HEK293 (cell line): ENCODE measurements around the gene IFNG.

Source experiments
- CTCF ChIA-PET: fragments of 350-600 bp; formaldehyde crosslinking; extraction: SDS; loops from one replicate; lab custom pipeline; 2021; ENCODE audit warnings: antibody characterized with exemption; lab: Yijun Ruan, JAX
- POLR2A ChIA-PET: fragments of 300-600 bp; formaldehyde crosslinking; extraction: SDS; loops from one replicate; lab custom pipeline; 2020; ENCODE audit warnings: antibody characterized with exemption, inconsistent platforms; lab: Yijun Ruan, JAX
- H3K27ac ChIP-seq: fragments of 200-500 bp; sonication (Bioruptor generic); 2 replicates; pipeline ENCODE4 v1.5.1; 2014; ENCODE audit warnings: low read depth, low read length, control low read depth, inconsistent platforms; ENCODE audit errors: extremely low read depth
- H3K36me3 ChIP-seq, 2 experiments: fragments of 200-500 bp in 1 of 2; sonication (Bioruptor generic) in 1 of 2; 1 replicate in 1 of 2; 2 replicates in 1 of 2; pipeline ENCODE4 v1.5.1; 2014 to 2017; ENCODE audit warnings: inconsistent platforms in 2 of 2, low read length in 2 of 2; ENCODE audit not compliant: control insufficient read depth in 2 of 2, insufficient read depth in 1 of 2
- H3K4me1 ChIP-seq: fragments of 200-500 bp; sonication (Bioruptor generic); 2 replicates; pipeline ENCODE4 v1.5.1; 2014; ENCODE audit warnings: mild to moderate bottlenecking, low read length, inconsistent platforms; ENCODE audit not compliant: control insufficient read depth, insufficient read depth
- H3K4me3 ChIP-seq: 2 replicates; pipeline ENCODE4 v1.5.1; 2011; ENCODE audit warnings: low read depth, mild to moderate bottlenecking, control low read depth, low read length, moderate library complexity
- H3K9me3 ChIP-seq: fragments of 200-500 bp; sonication (Bioruptor generic); 2 replicates; pipeline ENCODE4 v1.5.1; 2014; ENCODE audit warnings: low read depth, low read length, inconsistent platforms; ENCODE audit not compliant: control insufficient read depth, insufficient read depth
- BCL11B ChIP-seq: fragments of 450-650 bp; formaldehyde crosslinking; IDR thresholded peaks from 2 replicates; pipeline ENCODE4 v1.5.1; 2016; ENCODE audit warnings: low read depth, missing biosample characterization, missing genetic modification characterization
- FEZF1 ChIP-seq: fragments of 450-650 bp; formaldehyde crosslinking; IDR thresholded peaks from 2 replicates; pipeline ENCODE4 v1.5.1; 2016; ENCODE audit warnings: missing biosample characterization, missing genetic modification characterization
- GLI2 ChIP-seq: fragments of 450-650 bp; formaldehyde crosslinking; IDR thresholded peaks from 2 replicates; pipeline ENCODE4; 2017; ENCODE audit warnings: missing biosample characterization, missing genetic modification characterization, low read depth, borderline replicate concordance
- GLIS2 ChIP-seq: fragments of 450-650 bp; formaldehyde crosslinking; IDR thresholded peaks from 2 replicates; pipeline ENCODE4 v1.5.1; 2016; ENCODE audit warnings: missing biosample characterization, missing genetic modification characterization
- KLF16 ChIP-seq: fragments of 450-650 bp; formaldehyde crosslinking; IDR thresholded peaks from 2 replicates; pipeline ENCODE4 v1.5.1; 2017; ENCODE audit warnings: missing biosample characterization, missing genetic modification characterization
- KLF7 ChIP-seq: fragments of 450-650 bp; formaldehyde crosslinking; IDR thresholded peaks from 2 replicates; pipeline ENCODE4 v1.5.1; 2016; ENCODE audit warnings: missing biosample characterization, missing genetic modification characterization, borderline replicate concordance
- YY1 ChIP-seq: fragments of 450-650 bp; formaldehyde crosslinking; IDR thresholded peaks from 2 replicates; pipeline ENCODE4 v1.5.1; 2018; ENCODE audit warnings: missing biosample characterization, missing genetic modification characterization
- YY2 ChIP-seq: fragments of 450-650 bp; formaldehyde crosslinking; IDR thresholded peaks from 2 replicates; pipeline ENCODE4 v1.5.1; 2016; ENCODE audit warnings: missing biosample characterization, missing genetic modification characterization
- ZFP37 ChIP-seq: fragments of 450-650 bp; formaldehyde crosslinking; IDR thresholded peaks from 2 replicates; pipeline ENCODE4 v1.5.1; 2016; ENCODE audit warnings: missing biosample characterization, missing genetic modification characterization
- ZNF132 ChIP-seq: fragments of 450-650 bp; formaldehyde crosslinking; IDR thresholded peaks from 2 replicates; pipeline ENCODE4 v1.5.1; 2017; ENCODE audit warnings: missing biosample characterization, missing genetic modification characterization, borderline replicate concordance
- ZNF19 ChIP-seq: fragments of 450-650 bp; formaldehyde crosslinking; IDR thresholded peaks from 2 replicates; pipeline ENCODE4; 2016; ENCODE audit warnings: missing biosample characterization, missing genetic modification characterization, low read depth
- ZNF2 ChIP-seq: fragments of 450-650 bp; formaldehyde crosslinking; IDR thresholded peaks from 2 replicates; pipeline ENCODE4 v1.5.1; 2016; ENCODE audit warnings: missing biosample characterization, missing genetic modification characterization
- ZNF223 ChIP-seq: fragments of 450-650 bp; formaldehyde crosslinking; IDR thresholded peaks from 2 replicates; pipeline ENCODE4 v1.5.1; 2016; ENCODE audit warnings: missing biosample characterization, missing genetic modification characterization
- ZNF23 ChIP-seq: fragments of 450-650 bp; formaldehyde crosslinking; IDR thresholded peaks from 2 replicates; pipeline ENCODE4 v1.5.1; 2016; ENCODE audit warnings: missing biosample characterization, missing genetic modification characterization, borderline replicate concordance
- ZNF324 ChIP-seq: fragments of 450-650 bp; formaldehyde crosslinking; IDR thresholded peaks from 2 replicates; pipeline ENCODE4 v1.5.1; 2016; ENCODE audit warnings: missing biosample characterization, missing genetic modification characterization
- ZNF510 ChIP-seq: fragments of 450-650 bp; formaldehyde crosslinking; IDR thresholded peaks from 2 replicates; pipeline ENCODE4 v1.5.1; 2018; ENCODE audit warnings: mild to moderate bottlenecking, missing genetic modification characterization, missing biosample characterization; ENCODE audit not compliant: insufficient replicate concordance
- ZNF518A ChIP-seq: fragments of 450-650 bp; formaldehyde crosslinking; conservative IDR thresholded peaks from 2 replicates; pipeline ENCODE4 v1.5.1; 2016; ENCODE audit warnings: low read depth, missing biosample characterization, missing genetic modification characterization
- ZNF544 ChIP-seq: fragments of 450-650 bp; formaldehyde crosslinking; IDR thresholded peaks from 2 replicates; pipeline ENCODE4 v1.5.0; 2017; ENCODE audit warnings: missing biosample characterization, missing genetic modification characterization
- ZNF560 ChIP-seq: fragments of 450-650 bp; formaldehyde crosslinking; IDR thresholded peaks from 2 replicates; pipeline ENCODE4 v1.5.1; 2017; ENCODE audit warnings: missing biosample characterization, missing genetic modification characterization, borderline replicate concordance
- ZNF654 ChIP-seq: fragments of 450-650 bp; formaldehyde crosslinking; IDR thresholded peaks from 2 replicates; pipeline ENCODE4 v1.5.1; 2016; ENCODE audit warnings: low read depth, missing biosample characterization, missing genetic modification characterization
- ZNF701 ChIP-seq: fragments of 450-650 bp; formaldehyde crosslinking; IDR thresholded peaks from 2 replicates; pipeline ENCODE4 v1.5.1; 2016; ENCODE audit warnings: missing biosample characterization, missing genetic modification characterization
- ZSCAN16 ChIP-seq: fragments of 450-650 bp; formaldehyde crosslinking; IDR thresholded peaks from 2 replicates; pipeline ENCODE4 v1.5.1; 2016; ENCODE audit warnings: missing biosample characterization, missing genetic modification characterization
- TF ChIP-seq, protein P1 (sequence below): fragments of 450-650 bp; formaldehyde crosslinking; IDR thresholded peaks from 2 replicates; pipeline ENCODE4 v1.5.1; 2016; ENCODE audit warnings: missing biosample characterization, missing genetic modification characterization
- TF ChIP-seq, protein P2 (sequence below): fragments of 450-650 bp; formaldehyde crosslinking; IDR thresholded peaks from 2 replicates; pipeline ENCODE4 v1.5.1; 2016; ENCODE audit warnings: missing biosample characterization, missing genetic modification characterization
- TF ChIP-seq, protein P3 (sequence below): fragments of 450-650 bp; formaldehyde crosslinking; IDR thresholded peaks from 2 replicates; pipeline ENCODE4 v1.5.1; 2016; ENCODE audit warnings: missing biosample characterization, missing genetic modification characterization

The IFNG gene

DNA sequence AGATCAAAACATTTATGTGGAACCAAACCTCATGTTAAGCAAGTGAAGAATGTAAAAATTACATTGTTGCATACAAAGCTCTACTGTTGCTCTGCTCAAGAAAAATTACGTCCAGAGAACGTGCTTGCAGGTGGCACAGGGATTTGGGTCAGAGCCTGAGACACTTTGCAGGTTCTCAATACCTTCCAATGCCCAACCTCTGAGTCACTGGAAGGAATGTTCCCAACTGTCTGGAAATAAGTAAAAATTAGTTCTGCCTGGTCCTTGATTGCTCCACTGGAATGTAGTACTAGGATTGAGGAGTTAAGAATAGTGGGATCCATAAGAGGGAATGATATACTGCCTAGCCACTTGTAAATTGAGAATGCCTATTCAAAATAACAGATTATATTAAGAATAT lies 2.8 kb upstream of the IFNG start:
- H3K4me3 ChIP-seq: no peak overlapping the region
- no peaks in the 10 kb centered on the region for H3K9me3 ChIP-seq
- TF ChIP-seq YY2 (tag by site-specific recombination) (no peak), ZSCAN16 (tag by site-specific recombination) (no peak), YY1 (no peak), ZNF19 (tag by site-specific recombination) (no peak), KLF16 (no peak), KLF7 (tag by site-specific recombination) (no peak), ZNF23 (no peak), ZNF324 (tag by site-specific recombination) (no peak), ZNF2 (tag by site-specific recombination) (no peak), ZNF544 (tag by site-specific recombination) (no peak)
- TF ChIP-seq, protein P1, sequence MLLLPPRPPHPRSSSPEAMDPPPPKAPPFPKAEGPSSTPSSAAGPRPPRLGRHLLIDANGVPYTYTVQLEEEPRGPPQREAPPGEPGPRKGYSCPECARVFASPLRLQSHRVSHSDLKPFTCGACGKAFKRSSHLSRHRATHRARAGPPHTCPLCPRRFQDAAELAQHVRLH (tag by site-specific recombination): no peak
- TF ChIP-seq, protein P2, sequence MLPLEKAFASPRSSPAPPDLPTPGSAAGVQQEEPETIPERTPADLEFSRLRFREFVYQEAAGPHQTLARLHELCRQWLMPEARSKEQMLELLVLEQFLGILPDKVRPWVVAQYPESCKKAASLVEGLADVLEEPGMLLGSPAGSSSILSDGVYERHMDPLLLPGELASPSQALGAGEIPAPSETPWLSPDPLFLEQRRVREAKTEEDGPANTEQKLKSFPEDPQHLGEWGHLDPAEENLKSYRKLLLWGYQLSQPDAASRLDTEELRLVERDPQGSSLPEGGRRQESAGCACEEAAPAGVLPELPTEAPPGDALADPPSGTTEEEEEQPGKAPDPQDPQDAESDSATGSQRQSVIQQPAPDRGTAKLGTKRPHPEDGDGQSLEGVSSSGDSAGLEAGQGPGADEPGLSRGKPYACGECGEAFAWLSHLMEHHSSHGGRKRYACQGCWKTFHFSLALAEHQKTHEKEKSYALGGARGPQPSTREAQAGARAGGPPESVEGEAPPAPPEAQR (tag by site-specific recombination): no peak
- no peaks in the 10 kb centered on the region for H3K4me1 ChIP-seq
- ChIA-PET CTCF (interaction anchor here (0.7 to 1.9 kb wide), 2 partner anchors 22 to 122 kb away, joined by 3 to 8 read pairs; no protein-coding TSS in a partner anchor), POLR2A (no interaction called here)
- no peak overlapping the region for H3K27ac ChIP-seq
- H3K36me3 ChIP-seq: no peaks in the 10 kb centered on the region

DNA sequence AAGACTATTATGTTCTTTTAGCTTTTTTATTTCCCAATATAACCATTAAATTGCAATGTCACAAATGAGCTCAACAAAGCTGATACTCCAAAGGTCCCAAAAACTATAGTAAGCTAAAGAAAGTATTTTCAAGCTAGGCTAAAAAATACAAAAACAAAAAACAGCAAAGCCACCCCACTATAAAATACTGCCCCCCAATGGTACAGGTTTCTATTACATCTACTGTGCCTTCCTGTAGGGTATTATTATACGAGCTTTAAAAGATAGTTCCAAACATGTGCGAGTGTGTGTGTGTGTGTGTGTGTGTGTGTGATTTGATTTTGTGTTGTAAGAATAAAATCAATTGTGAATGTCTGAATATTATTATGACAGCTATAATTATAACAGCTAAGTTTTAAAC lies 1.1 kb downstream of the IFNG start:
- CTCF ChIA-PET: interaction anchor here (0.6 to 3.0 kb wide), 26 partner anchors 10 to 1473 kb away, joined by 3 to 20 read pairs (median 4); no protein-coding TSS in a partner anchor
- POLR2A ChIA-PET: no interaction called here
- H3K36me3 ChIP-seq: no peaks in the 10 kb centered on the region
- TF ChIP-seq ZNF560 (tag by site-specific recombination): no peak
- peak; percentile 42 for TF ChIP-seq ZNF654 (tag by site-specific recombination)
- TF ChIP-seq ZNF510 (tag by site-specific recombination): no peak
- TF ChIP-seq GLIS2 (tag by site-specific recombination): no peak
- no peak for TF ChIP-seq GLI2 (tag by site-specific recombination)
- no peaks in the 10 kb centered on the region for H3K4me1 ChIP-seq
- H3K4me3 ChIP-seq: no peak overlapping the region
- H3K27ac ChIP-seq: no peak overlapping the region
- H3K9me3 ChIP-seq: no peaks in the 10 kb centered on the region

DNA sequence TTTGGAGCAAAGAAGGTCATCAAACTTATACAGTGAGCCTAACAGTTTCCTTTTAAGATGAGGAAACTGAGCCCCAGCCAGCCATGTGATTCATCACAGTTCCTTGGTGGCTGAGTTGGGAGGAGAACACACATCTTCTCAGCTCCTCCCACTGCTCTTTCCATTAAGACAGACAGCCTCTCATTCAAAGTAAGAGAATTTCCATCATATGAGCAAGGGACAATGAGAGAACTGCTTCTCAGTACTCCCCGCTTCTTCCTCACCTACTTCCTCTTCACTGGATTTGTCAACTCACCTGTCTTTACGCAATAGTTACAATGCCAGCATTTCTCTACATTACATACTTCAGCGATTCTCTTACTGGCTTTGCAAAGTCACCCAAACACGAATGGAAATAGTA lies 2.2 kb downstream of the IFNG start:
- no peaks in the 10 kb centered on the region for H3K9me3 ChIP-seq
- ChIA-PET POLR2A (no interaction called here), CTCF (interaction anchor here (0.5 to 3.0 kb wide), 12 partner anchors 12 to 800 kb away, joined by 3 to 20 read pairs (median 4); no protein-coding TSS in a partner anchor)
- no peak overlapping the region for H3K27ac ChIP-seq
- no peak overlapping the region for H3K4me3 ChIP-seq
- no peaks in the 10 kb centered on the region for H3K4me1 ChIP-seq
- H3K36me3 ChIP-seq: no peaks in the 10 kb centered on the region
- TF ChIP-seq FEZF1 (no peak), ZNF701 (tag by site-specific recombination) (no peak), YY2 (tag by site-specific recombination) (no peak), BCL11B (no peak), ZNF518A (tag by site-specific recombination) (no peak), ZNF223 (tag by site-specific recombination) (no peak), ZFP37 (tag by site-specific recombination) (no peak), ZNF132 (tag by site-specific recombination) (no peak)
- TF ChIP-seq, protein P3, sequence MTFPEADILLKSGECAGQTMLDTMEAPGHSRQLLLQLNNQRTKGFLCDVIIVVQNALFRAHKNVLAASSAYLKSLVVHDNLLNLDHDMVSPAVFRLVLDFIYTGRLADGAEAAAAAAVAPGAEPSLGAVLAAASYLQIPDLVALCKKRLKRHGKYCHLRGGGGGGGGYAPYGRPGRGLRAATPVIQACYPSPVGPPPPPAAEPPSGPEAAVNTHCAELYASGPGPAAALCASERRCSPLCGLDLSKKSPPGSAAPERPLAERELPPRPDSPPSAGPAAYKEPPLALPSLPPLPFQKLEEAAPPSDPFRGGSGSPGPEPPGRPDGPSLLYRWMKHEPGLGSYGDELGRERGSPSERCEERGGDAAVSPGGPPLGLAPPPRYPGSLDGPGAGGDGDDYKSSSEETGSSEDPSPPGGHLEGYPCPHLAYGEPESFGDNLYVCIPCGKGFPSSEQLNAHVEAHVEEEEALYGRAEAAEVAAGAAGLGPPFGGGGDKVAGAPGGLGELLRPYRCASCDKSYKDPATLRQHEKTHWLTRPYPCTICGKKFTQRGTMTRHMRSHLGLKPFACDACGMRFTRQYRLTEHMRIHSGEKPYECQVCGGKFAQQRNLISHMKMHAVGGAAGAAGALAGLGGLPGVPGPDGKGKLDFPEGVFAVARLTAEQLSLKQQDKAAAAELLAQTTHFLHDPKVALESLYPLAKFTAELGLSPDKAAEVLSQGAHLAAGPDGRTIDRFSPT (tag by site-specific recombination): no peak
